Measurements from ENCODE around the gene CFAP90.

CFAP90 gene

DNA sequence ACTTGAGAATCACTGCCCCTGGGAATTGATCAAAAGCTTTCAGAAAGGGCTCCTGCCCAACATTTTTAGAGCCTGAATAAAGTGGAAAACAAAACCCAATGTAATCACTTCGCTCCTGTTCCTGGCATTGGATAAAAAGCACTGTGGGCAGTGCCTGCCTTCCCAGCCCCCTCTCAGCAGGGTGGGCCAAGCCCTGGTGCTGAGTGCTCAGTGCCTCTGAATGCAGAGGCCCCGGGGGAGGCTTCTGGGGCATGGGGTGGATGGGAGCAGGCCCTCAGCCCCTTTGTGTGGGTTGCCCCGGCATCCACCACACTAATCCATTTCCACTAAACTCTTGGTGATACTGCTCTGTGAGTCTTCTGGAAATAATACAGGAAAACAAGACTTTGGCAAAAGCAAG, 55.6 kb downstream of the CFAP90 start:
- TF ChIP-seq, protein P1, sequence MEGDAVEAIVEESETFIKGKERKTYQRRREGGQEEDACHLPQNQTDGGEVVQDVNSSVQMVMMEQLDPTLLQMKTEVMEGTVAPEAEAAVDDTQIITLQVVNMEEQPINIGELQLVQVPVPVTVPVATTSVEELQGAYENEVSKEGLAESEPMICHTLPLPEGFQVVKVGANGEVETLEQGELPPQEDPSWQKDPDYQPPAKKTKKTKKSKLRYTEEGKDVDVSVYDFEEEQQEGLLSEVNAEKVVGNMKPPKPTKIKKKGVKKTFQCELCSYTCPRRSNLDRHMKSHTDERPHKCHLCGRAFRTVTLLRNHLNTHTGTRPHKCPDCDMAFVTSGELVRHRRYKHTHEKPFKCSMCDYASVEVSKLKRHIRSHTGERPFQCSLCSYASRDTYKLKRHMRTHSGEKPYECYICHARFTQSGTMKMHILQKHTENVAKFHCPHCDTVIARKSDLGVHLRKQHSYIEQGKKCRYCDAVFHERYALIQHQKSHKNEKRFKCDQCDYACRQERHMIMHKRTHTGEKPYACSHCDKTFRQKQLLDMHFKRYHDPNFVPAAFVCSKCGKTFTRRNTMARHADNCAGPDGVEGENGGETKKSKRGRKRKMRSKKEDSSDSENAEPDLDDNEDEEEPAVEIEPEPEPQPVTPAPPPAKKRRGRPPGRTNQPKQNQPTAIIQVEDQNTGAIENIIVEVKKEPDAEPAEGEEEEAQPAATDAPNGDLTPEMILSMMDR (IDR thresholded peaks at IDR 0.05), result no peak
- Mint-ChIP-seq H3K36me3 (ENCODE audit: low read depth) (peaks cover 57% of the 10 kb centered on the region), H3K9me3 (no peaks in the 10 kb centered on the region), H3K4me3 (no peak overlapping the region), H3K4me1 (no peaks in the 10 kb centered on the region), H3K27ac (no peak overlapping the region), H3K27me3 (ENCODE audit: low read depth, poor library complexity) (no peaks in the 10 kb centered on the region)
- no peak for DNase-seq

DNA sequence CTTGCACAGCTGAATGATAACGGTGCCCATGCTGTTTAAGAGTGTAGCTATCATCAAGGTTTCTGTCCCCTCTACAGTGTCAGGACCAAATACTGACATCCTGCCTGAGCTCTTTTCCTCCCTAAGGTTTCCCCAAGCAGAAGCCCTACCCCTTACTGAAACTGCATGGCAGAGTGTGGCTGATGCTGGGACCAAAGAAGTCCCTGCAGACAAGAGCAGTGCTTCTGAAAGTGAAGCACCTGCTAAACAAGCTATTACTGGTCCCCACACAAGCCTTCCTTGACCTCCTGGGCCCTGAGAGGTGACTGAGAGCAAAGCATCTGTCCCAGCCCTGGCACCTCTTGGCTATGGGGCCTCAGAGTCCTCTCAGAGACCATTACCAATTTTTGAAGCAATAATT, 56.1 kb downstream of the CFAP90 start:
- no peaks in the 10 kb centered on the region for H3K4me1 Mint-ChIP-seq
- H3K4me3 Mint-ChIP-seq, result no peak overlapping the region
- DNase-seq, result no peak
- no peaks in the 10 kb centered on the region for H3K27me3 Mint-ChIP-seq (ENCODE audit: low read depth, poor library complexity)
- H3K27ac Mint-ChIP-seq, result peak overlapping the region; percentile 14
- no peaks in the 10 kb centered on the region for H3K9me3 Mint-ChIP-seq
- peaks cover 59% of the 10 kb centered on the region for H3K36me3 Mint-ChIP-seq (ENCODE audit: low read depth)
- TF ChIP-seq, protein P1 (IDR thresholded peaks at IDR 0.05), result no peak

DNA sequence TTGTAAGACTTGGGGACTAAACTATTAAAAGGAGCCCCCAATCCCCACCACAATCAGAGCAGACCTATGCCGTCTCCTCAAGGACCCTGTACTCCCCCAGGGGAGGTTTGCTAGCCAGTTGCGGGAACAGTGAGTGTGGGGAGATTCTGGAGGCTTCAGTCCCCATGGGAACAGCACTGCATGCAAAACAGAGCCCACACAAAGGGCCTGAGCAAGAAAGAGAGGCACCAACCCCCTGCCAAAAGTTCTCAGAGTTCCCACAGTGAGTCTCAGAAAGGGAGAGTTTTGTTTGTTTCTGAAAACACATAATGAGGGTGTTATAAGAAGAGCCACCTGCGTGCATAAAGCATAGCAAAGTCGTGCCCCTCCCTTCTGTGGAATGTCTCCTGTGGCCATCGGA, 56.6 kb downstream of the CFAP90 start:
- peaks cover 61% of the 10 kb centered on the region for H3K36me3 Mint-ChIP-seq (ENCODE audit: low read depth)
- no peak overlapping the region for H3K27ac Mint-ChIP-seq
- TF ChIP-seq, protein P1 (IDR thresholded peaks at IDR 0.05), result no peak
- no peaks in the 10 kb centered on the region for H3K9me3 Mint-ChIP-seq
- H3K4me3 Mint-ChIP-seq, result no peak overlapping the region
- no peaks in the 10 kb centered on the region for H3K4me1 Mint-ChIP-seq
- no peak for DNase-seq
- H3K27me3 Mint-ChIP-seq (ENCODE audit: low read depth, poor library complexity), result no peaks in the 10 kb centered on the region

DNA sequence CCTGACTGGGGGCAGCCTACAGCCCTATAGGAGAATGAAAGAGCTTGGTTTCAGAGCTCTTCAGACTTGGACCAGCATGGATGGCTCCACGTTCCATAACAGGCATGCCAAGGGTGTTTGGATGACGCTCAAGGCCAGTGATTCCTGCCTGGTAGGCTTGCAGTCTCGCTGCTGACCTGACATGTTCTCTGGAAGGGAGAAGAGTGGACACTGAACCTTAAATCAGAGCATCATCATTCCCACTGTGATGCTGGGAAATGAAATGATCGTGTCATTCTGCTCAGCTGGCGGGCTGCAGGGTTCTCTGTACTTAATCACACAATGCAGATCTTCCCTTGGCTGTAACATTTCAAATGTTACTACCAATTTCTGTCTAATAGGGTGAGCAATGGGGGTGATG, 57.0 kb downstream of the CFAP90 start:
- Mint-ChIP-seq H3K27ac (no peak overlapping the region), H3K4me3 (no peak overlapping the region), H3K9me3 (no peaks in the 10 kb centered on the region), H3K36me3 (ENCODE audit: low read depth) (peaks cover 59% of the 10 kb centered on the region), H3K27me3 (ENCODE audit: low read depth, poor library complexity) (no peaks in the 10 kb centered on the region), H3K4me1 (no peaks in the 10 kb centered on the region)
- DNase-seq, result no peak
- TF ChIP-seq, protein P1 (IDR thresholded peaks at IDR 0.05), result no peak

DNA sequence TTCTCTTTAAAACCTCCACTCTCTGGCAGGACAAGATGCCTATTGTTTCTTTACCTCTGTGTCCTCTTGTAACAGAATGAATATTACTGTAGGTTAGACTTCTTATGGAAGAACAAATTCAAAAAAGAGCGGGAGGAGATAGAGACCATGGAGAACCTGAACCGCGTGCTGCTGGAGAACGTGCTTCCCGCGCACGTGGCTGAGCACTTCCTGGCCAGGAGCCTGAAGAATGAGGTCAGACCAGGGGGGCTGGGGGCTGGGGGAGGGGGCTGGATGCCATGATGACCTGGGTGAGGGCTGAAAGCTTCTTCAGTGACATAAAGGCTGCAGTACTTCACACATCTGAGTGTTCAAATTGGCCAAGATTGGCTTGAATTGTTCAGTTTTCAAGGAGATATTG, 61.4 kb downstream of the CFAP90 start:
- Mint-ChIP-seq H3K9me3 (no peaks in the 10 kb centered on the region), H3K36me3 (ENCODE audit: low read depth) (peaks cover 67% of the 10 kb centered on the region), H3K4me1 (no peaks in the 10 kb centered on the region), H3K4me3 (no peak overlapping the region), H3K27ac (no peak overlapping the region), H3K27me3 (ENCODE audit: low read depth, poor library complexity) (no peaks in the 10 kb centered on the region)
- TF ChIP-seq, protein P1 (IDR thresholded peaks at IDR 0.05), result no peak
- no peak for DNase-seq

DNA sequence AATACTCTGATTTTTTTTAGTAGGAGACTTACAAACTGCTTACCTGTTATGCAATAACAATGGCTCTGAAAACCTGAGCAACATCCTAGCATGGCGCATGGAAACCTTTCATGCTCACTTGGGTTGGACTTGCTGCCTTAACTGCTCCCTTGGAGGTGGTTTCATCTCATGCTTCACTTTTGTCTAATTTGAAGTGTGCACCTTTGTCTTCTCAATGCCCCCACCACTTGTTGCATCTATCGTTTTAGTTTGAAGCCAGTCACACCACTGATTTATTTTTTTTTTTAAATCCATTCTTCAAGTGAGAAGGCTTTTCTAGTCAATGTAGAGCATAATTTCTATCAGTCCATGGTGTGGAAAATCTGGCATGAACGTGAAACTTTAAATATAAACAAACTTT, 63.2 kb downstream of the CFAP90 start:
- Mint-ChIP-seq H3K27me3 (ENCODE audit: low read depth, poor library complexity) (no peaks in the 10 kb centered on the region), H3K4me1 (peaks cover 1% of the 10 kb centered on the region), H3K4me3 (no peak overlapping the region), H3K9me3 (no peaks in the 10 kb centered on the region), H3K27ac (no peak overlapping the region), H3K36me3 (ENCODE audit: low read depth) (peaks cover 68% of the 10 kb centered on the region)
- no peak for DNase-seq
- TF ChIP-seq, protein P1 (IDR thresholded peaks at IDR 0.05), result no peak

Measured in nephron progenitor cell (in vitro differentiated cells).